Measurements from ENCODE around the gene GPR84.

Gene GPR84

DNA sequence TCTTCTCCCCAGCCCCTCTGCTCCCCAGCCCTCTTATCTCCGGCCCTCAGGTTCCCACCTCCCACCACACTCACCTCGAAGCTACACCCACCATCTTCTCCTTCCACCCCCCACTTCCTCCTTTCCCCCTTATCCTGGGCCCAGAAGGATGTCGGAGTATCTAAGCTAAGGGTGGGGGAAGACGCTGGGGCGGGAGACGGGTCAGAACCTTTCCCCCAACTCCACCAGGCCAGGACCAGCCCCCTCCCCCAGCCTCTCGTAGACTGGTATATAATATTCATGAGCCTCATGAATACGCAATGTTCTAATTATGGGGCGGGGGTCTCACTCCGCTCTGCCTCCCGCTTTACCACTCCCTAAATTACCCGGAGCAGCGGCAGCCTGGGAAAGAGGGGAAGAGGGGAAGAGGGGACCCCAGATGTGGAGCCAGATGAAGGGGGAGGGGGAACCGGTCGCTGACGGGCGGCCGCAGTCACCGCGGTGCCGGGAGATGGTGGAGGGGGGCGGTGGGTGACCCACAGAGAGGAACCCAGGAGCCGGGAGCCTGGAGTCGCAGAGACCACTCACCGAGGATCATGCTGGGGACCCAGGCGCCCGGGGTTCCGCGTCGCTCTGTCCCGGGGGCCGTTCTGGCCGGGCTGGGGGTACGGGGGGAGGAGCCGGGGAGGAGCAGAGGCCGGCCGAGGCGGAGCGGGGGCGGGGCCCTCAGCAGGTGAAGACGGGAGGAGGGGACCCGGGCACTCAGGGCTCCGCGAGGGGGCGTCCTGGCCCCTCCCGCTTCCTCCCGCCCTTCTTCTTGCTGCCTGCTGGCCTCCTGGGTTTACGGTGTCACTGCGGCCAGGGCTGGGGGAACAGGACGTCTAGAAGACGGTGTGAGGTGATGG, 26.6 kb upstream of the GPR84 start:
- peak; percentile 70 for DNase-seq

GRCh38 chr12:54390176-54390667, 25.9 kb upstream of the GPR84 start:
- DNase-seq, result no peak

DNA sequence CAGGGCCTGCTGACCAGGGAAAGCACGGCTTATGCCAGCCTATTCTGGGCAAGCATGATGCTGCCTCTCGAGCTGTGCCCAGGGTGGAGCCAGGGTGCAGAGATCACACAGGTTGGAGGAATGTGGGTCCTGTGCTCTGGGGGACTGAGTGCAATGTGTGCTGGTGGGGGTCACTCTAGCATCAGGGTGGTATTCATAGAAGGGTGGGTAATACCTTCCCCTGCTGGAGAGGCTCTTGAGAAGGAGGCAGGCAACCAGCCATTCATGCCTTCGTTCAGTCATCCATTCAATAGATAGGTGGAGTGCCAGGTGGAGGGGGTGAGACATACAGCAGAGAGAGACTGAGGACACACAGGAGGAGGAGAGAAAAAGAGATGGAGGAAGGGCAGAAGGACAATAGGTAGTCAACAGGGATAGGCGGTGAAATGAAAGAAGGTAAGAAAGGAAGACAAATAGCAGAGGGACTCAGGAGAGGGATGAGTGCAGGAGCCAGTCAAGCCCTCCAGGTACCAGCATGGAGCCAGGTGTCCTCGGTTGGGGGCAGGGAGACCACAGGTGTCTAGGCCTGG, 25.4 kb upstream of the GPR84 start:
- no peak for DNase-seq

GRCh38 chr12:54389134-54389508, 24.8 kb upstream of the GPR84 start:
- no peak for DNase-seq

DNA sequence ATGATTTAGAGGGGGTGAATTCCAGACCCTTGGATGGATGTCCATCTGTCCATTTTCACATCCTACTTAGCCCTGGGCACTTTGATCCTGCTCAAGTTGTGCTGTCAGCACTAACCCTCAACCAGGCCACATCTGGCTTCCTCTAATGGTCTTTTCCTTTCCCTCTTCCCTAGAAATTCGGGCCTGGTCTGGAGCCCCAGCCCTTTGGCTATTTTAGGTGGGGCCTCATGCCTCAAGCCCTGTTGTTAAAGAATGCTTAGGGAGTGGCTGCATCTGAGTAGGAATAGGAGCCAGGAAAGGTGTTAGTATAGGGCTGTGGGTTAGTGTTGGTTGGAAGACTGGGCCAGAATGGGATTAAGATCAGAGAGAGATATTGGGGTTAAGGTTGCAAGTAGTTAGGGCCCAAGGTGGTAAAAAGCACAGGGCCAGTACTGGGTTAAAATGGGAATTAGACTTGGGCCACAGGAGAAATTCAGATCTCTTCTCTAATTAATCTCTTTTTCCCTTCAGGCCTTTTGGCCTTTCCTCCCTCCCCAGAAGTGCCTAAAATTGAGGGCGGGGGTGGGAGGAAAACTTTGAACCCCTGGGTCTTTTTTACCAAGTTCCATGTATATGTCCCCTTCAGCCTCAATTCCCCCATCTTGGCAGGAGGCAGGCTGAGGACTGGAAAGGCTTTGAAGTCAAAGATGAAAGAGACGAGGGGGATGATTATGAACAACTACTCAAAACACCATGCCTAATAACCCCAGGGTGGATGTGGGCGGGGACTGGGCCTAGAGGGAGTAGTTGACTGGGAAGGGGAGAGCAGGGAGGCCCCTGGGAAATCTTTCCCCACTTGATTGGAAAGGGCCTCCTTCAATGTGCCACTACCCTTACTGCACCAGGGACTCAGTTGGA, 24.2 kb upstream of the GPR84 start:
- DNase-seq, result no peak

- no peak for DNase-seq
Observed at GRCh38 chr12:54387114-54387467, 22.8 kb upstream of the GPR84 start.

- DNase-seq, result no peak
Observed at GRCh38 chr12:54386403-54387113, 22.3 kb upstream of the GPR84 start.

DNA sequence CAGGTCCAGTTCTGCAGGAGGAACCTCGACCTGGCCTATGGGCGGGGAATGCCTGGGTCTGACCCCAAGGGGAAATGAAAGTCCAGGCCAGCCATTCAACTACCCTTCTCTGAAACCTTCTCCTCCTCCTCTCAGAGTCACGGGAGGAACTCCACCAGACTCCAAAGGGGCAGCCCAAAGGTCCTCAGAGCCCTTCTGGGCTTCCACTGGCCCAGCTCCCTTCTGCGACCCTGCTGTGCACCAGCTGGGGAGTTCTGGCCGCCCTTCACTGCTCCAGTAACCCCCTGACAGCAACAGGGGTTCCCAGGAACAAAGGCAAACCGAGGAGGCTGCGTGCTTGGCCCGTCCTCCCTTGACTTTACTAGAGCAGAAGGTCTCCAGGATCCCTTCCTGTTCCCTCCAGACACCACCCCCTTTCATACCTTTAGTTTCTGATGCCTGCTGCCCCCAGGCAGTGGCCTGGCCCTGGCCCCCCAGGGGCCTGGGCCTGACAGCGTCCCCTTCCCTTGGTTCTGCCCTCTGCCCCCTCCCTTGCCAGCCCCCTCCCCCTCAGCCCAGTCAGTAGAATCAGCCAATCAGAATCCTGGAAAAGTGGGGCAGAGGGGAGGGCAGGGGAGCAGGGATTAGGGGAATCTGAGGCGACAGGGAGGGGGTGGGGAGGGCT, 21.1 kb upstream of the GPR84 start:
- no peak for DNase-seq

GRCh38 chr12:54384591-54385041, 20.3 kb upstream of the GPR84 start, which contains the start of gene ZNF385A:
ZNF385A (minus strand) TSS chr12:54384733; CDS start chr12:54384514, 219 bp downstream.
- DNase-seq, result no peak

DNA sequence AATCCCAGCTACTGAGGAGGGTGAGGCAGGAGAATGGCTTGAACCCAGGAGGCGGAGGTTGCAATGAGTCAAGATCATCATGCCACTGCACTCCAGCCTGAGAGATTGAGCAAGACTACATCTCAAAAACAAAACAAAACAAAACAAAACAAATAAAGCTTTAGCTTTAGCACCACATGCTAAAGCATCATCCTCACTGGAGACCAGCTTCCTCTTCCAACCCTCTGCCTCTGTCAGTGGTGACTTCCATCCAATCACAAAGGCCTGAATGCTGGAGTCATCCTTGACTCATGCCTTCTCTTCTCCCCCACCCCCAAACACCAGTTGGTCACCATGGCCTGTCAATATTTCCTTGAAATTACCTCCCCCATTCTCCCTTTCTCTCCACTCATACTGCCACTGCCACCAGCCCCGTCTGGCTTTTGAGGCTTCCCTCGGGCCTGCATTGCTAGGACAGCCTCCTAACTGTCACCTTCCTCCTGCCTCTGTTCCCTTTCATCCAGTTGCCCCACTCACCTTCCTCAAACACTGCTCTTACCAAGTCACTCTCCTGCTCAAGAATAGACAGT, 18.8 kb upstream of the GPR84 start:
- no peak for DNase-seq

DNA sequence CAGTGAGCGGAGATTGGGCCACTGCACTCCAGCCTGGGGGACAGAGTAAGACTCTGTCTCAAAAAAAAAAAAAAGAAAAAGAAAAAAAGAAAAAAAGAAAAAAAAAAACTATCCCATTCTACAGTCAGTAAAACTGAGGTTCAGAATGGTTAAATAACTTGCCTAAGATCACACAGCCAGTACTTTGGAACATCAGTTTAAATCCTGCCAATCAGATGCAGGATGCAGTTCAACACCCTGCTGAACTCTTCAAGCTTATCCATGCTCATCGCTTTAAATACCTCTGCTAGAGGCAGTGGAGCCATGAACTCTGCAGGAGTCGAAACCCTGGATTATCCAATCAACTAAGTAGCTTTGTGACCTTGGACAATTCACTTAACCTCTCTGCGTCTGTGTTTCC, 16.9 kb upstream of the GPR84 start:
- DNase-seq, result no peak

- peak; percentile 97 for DNase-seq
Observed at GRCh38 chr12:54379398-54380201, 15.3 kb upstream of the GPR84 start.

- DNase-seq, result peak; percentile 73
Observed at GRCh38 chr12:54378796-54379397, 14.6 kb upstream of the GPR84 start.

DNA sequence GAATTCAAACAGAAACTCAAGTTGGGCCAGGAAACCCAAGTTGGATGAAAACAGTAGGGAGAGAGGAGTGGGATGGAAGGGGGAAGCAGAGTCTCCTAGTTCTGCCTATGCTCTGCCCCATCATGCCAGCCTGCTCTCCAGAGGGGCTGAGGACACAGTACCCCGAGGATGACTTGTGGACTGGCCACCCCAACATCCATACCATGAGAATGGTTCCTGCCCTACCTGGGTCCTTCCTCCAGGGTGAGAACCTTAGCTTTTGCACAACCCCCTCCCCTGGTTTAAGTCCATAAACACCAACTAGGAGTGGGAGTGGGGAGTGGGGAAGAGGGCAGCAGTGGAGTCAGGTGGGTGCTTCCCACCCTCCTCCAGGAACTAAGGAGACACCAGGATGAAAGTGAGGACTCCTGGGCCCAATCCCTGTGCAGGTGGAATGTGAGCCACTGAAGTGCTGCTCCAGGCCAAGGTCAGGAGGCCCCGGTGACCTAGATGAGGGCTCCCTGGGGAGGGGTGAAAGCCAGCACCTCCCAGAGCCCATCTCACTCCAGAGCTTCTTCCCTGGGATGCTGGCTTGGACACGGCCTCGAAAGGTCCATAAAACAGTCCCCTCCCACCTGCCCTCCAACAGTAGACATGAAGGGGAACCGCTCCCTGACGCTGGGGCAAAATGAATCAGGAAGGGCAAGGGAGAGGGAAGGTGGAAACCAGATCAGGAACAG, 13.7 kb upstream of the GPR84 start:
- no peak for DNase-seq

- DNase-seq, result no peak
Observed at GRCh38 chr12:54377007-54377406, 12.7 kb upstream of the GPR84 start.

- DNase-seq, result no peak
Observed at GRCh38 chr12:54376596-54376995, 12.3 kb upstream of the GPR84 start.

- DNase-seq, result no peak
Observed at GRCh38 chr12:54375259-54375579, 10.9 kb upstream of the GPR84 start.

DNA sequence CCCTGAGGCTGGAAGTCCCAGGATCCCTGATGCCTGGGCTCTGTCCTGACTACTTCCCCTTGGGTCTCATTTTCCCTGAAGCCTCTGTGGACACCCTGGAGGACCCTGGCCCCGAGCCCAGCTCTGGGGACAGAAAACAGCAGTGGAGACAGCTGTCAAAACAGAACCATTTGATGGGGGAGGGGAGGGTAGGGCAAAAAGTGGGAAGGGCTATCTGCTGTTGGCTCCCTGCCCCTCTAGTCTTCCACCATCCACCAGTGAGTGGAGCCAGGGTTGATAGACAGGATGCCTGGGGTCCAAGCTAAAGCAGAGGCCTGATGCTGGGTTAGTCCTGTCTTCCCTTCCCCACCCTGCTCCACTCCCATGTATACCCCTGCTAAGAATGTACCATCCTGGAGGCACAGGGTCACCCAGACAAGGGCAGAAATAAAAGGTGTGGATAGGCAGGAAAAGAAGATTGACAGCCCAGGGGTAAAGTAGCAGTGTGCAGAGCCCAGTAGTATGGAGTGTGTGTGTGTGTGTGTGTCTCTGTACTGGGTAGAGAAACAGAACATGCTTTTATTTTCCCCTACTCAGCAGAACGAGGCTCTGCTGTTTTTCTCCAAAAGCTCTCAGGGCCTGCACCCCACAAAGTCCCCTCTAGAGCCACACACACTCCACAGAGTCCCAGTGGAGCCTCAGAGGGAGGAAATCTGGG, 10.4 kb upstream of the GPR84 start:
- DNase-seq, result peak; percentile 93
